Gastrocnemius medialis (tissue), 4 donors: ENCODE measurements around the gene PLA2G4A. TPM values are rescaled to one million over a fixed set of nuclear protein-coding genes. Genes with fewer than 3 reads are reported as not detected.

ENCODE experiments used
- ATAC-seq, 2 donors: fragments of 150-250 bp; one replicate each; pipeline ENCODE4 v1.9.1; 2016
- DNase-seq, 2 donors: peaks; one replicate each; pipeline ENCODE4 v3.0.0-alpha.2; 2019
- H3K27ac ChIP-seq, 4 donors: fragments of 200-600 bp; sonication (generic); 1 replicate in 1 of 4; 2 replicates in 3 of 4; pipeline ENCODE4 v1.5.1; 2016 to 2018; ENCODE audit warnings: mild to moderate bottlenecking in 2 of 4, moderate library complexity in 1 of 4
- H3K27me3 ChIP-seq, 3 donors: fragments of 200-600 bp; sonication (generic) in 2 of 3; 1 replicate in 1 of 3; 2 replicates in 2 of 3; pipeline versions ENCODE4 v1.5.1 to v1.6.0; 2016 to 2019; ENCODE audit warnings: mild to moderate bottlenecking in 1 of 3, moderate library complexity in 1 of 3
- H3K36me3 ChIP-seq, 2 donors: fragments of 200-600 bp; sonication (generic) in 1 of 2; one replicate each; pipeline ENCODE4 v1.5.1; 2017 to 2018
- H3K4me1 ChIP-seq, 2 donors: fragments of 200-600 bp; sonication (generic) in 1 of 2; one replicate each; pipeline ENCODE4 v1.5.1; 2016 to 2017; ENCODE audit warnings: mild to moderate bottlenecking in 2 of 2
- H3K4me3 ChIP-seq, 4 donors: fragments of 200-600 bp; sonication (generic) in 3 of 4; 1 replicate in 1 of 4; 2 replicates in 3 of 4; pipeline ENCODE4 v1.5.1; 2016 to 2019; ENCODE audit warnings: mild to moderate bottlenecking in 2 of 4
- H3K9me3 ChIP-seq, 3 donors: fragments of 200-600 bp; sonication (generic) in 2 of 3; 1 replicate in 1 of 3; 2 replicates in 2 of 3; pipeline ENCODE4 v1.5.1; 2016 to 2019
- CTCF ChIP-seq, 5 experiments: fragments of 450-650 bp in 3 of 5; fragments of 200-600 bp in 2 of 5; sonication (generic) in 2 of 5; IDR thresholded peaks in 4 of 5; conservative IDR thresholded peaks in 1 of 5; 1 replicate in 4 of 5; 2 replicates in 1 of 5; pipeline ENCODE4 v1.5.1; 2016 to 2019; ENCODE audit warnings: antibody characterized with exemption in 5 of 5, mild to moderate bottlenecking in 3 of 5, moderate library complexity in 3 of 5
- POLR2A ChIP-seq, 2 donors: fragments of 450-650 bp; IDR thresholded peaks; one replicate each; pipeline ENCODE4 v1.6.1; 2017; ENCODE audit warnings: antibody characterized with exemption in 2 of 2, mild to moderate bottlenecking in 2 of 2, moderate library complexity in 2 of 2
- in situ Hi-C, 4 donors: fragments of 200-750 bp; cut with MboI; loops; one replicate each; pipeline versions ENCODE4 v1.15.0 to v1.8.0; 2017; ENCODE audit warnings: low sequenced_read_pairs in 4 of 4
- intact Hi-C: fragments of 100-400 bp; cut with DNase I; formaldehyde crosslinking; loops from one replicate; pipeline ENCODE4 v1.15.1; 2023; ENCODE audit warnings: low total_unique reads
- total RNA-seq, 4 donors: library from RNA; depleted of rRNA; stranded (reverse); fragments of >200 nt; gene quantifications; one replicate each; pipeline versions ENCODE4 v1.1.0 to v1.2.3, GENCODE V29; 2016

Gene PLA2G4A
- total RNA-seq, 4 donors from 2014 or later, result 0.44 to 0.95 (median 0.75) TPM

GRCh38 chr1:187010571-187011309, 182.0 kb downstream of the PLA2G4A start:
- no peaks in the 10 kb centered on the region for H3K4me1 ChIP-seq
- H3K36me3 ChIP-seq, result no peaks in the 10 kb centered on the region
- H3K9me3 ChIP-seq, result no peaks in the 10 kb centered on the region
- DNase-seq, result no peak
- in situ Hi-C loops, result no loop called here
- H3K27me3 ChIP-seq, result no peaks in the 10 kb centered on the region
- intact Hi-C loops, result no loop called here
- H3K27ac ChIP-seq, result no peak overlapping the region
- H3K4me3 ChIP-seq, result no peak overlapping the region
- TF ChIP-seq POLR2A (IDR thresholded peaks at IDR 0.05), result no peak
- no peak for ATAC-seq

- intact Hi-C loops (no loop called here), in situ Hi-C loops (no loop called here)
- H3K27me3 ChIP-seq, result no peaks in the 10 kb centered on the region
- DNase-seq (no peak), ATAC-seq (no peak)
- H3K27ac ChIP-seq, result no peak overlapping the region
- H3K36me3 ChIP-seq, result no peaks in the 10 kb centered on the region
- no peaks in the 10 kb centered on the region for H3K9me3 ChIP-seq
- H3K4me1 ChIP-seq, result no peaks in the 10 kb centered on the region
- no peak overlapping the region for H3K4me3 ChIP-seq
- TF ChIP-seq POLR2A (IDR thresholded peaks at IDR 0.05), result no peak
- no peak for TF ChIP-seq CTCF (IDR thresholded peaks at IDR 0.05 in 4 of 5, conservative IDR thresholded peaks at IDR 0.05 in 1 of 5)
Measured at GRCh38 chr1:187013582-187014200, 184.9 kb downstream of the PLA2G4A start.

GRCh38 chr1:187018291-187018690, 189.5 kb downstream of the PLA2G4A start:
- ATAC-seq (no peak), DNase-seq (no peak)
- no peak for TF ChIP-seq POLR2A (IDR thresholded peaks at IDR 0.05)
- no peak for TF ChIP-seq CTCF (IDR thresholded peaks at IDR 0.05 in 4 of 5, conservative IDR thresholded peaks at IDR 0.05 in 1 of 5)
- no peak overlapping the region for H3K4me3 ChIP-seq
- H3K36me3 ChIP-seq, result no peaks in the 10 kb centered on the region
- intact Hi-C loops (no loop called here), in situ Hi-C loops (no loop called here)
- H3K27ac ChIP-seq, result no peak overlapping the region
- H3K4me1 ChIP-seq, result no peaks in the 10 kb centered on the region
- no peaks in the 10 kb centered on the region for H3K9me3 ChIP-seq
- H3K27me3 ChIP-seq, result no peaks in the 10 kb centered on the region

- no peaks in the 10 kb centered on the region for H3K27me3 ChIP-seq
- DNase-seq (no peak), ATAC-seq (no peak)
- H3K27ac ChIP-seq, result no peak overlapping the region
- H3K36me3 ChIP-seq, result no peaks in the 10 kb centered on the region
- in situ Hi-C loops, result no loop called here
- TF ChIP-seq POLR2A (IDR thresholded peaks at IDR 0.05), result no peak
- no peak for TF ChIP-seq CTCF (IDR thresholded peaks at IDR 0.05 in 4 of 5, conservative IDR thresholded peaks at IDR 0.05 in 1 of 5)
- no peaks in the 10 kb centered on the region for H3K4me1 ChIP-seq
- no peak overlapping the region for H3K4me3 ChIP-seq
- intact Hi-C loops, result no loop called here
- H3K9me3 ChIP-seq, result no peaks in the 10 kb centered on the region
Measured at GRCh38 chr1:187027253-187027652, 198.5 kb downstream of the PLA2G4A start.

- ATAC-seq (no peak), DNase-seq (no peak)
- in situ Hi-C loops (no loop called here), intact Hi-C loops (no loop called here)
- no peaks in the 10 kb centered on the region for H3K27me3 ChIP-seq
- H3K4me3 ChIP-seq, result no peak overlapping the region
- no peaks in the 10 kb centered on the region for H3K36me3 ChIP-seq
- H3K27ac ChIP-seq, result no peak overlapping the region
- TF ChIP-seq POLR2A (IDR thresholded peaks at IDR 0.05) (no peak), CTCF (IDR thresholded peaks at IDR 0.05 in 4 of 5, conservative IDR thresholded peaks at IDR 0.05 in 1 of 5) (no peak)
- H3K9me3 ChIP-seq, result no peaks in the 10 kb centered on the region
- H3K4me1 ChIP-seq, result no peaks in the 10 kb centered on the region
Measured at GRCh38 chr1:187032316-187032981, 203.7 kb downstream of the PLA2G4A start.
